A673 (cell line): Measurements from ENCODE around the gene SLC6A6. TPM values are rescaled to one million over a fixed set of nuclear protein-coding genes. Genes with fewer than 3 reads are reported as not detected.

Experiments
- BruUV-seq: library from RNA; stranded (reverse); fragments of 400-500 nt; replicated peaks from 2 replicates; lab custom pipeline; 2021; lab: Mats Ljungman, UMichigan
- CTCF ChIA-PET: fragments of 300-600 bp; sonication (Branson Sonifier 250); formaldehyde crosslinking; loops from one replicate; lab custom pipeline; 2022; ENCODE audit warnings: antibody characterized with exemption; lab: Charles Lee
- POLR2A ChIA-PET: fragments of 300-600 bp; sonication (Branson Sonifier 250); formaldehyde crosslinking; loops from one replicate; lab custom pipeline; 2022; ENCODE audit warnings: antibody characterized with exemption; ENCODE audit not compliant: low non-redundant PET; lab: Charles Lee
- DNase-seq: peaks from one replicate; pipeline ENCODE4 v3.0.0-alpha.2; 2015; ENCODE audit warnings: low spot score
- H3K27ac ChIP-seq: fragments of 200-600 bp; sonication (generic); 2 replicates; pipeline ENCODE4 v1.5.1; 2016; ENCODE audit warnings: mixed run types, low read depth, mild to moderate bottlenecking, mixed read lengths, antibody characterized with exemption, low read length; ENCODE audit not compliant: poor library complexity, severe bottlenecking
- H3K27me3 ChIP-seq: fragments of 200-600 bp; sonication (generic); replicated peaks from 2 replicates; pipeline ENCODE4 v1.6.1; 2017; ENCODE audit warnings: mixed run types, low read depth, mild to moderate bottlenecking, mixed read lengths, antibody characterized with exemption, low read length; ENCODE audit not compliant: insufficient read depth, poor library complexity
- H3K36me3 ChIP-seq: fragments of 200-600 bp; sonication (generic); 2 replicates; pipeline ENCODE4 v1.6.1; 2016; ENCODE audit warnings: mixed run types, mild to moderate bottlenecking, mixed read lengths, antibody characterized with exemption, low read length; ENCODE audit not compliant: insufficient read depth, poor library complexity, severe bottlenecking
- H3K4me1 ChIP-seq: fragments of 200-600 bp; sonication (generic); 2 replicates; pipeline ENCODE4 v1.6.1; 2017; ENCODE audit warnings: mixed run types, mild to moderate bottlenecking, mixed read lengths, antibody characterized with exemption, low read length; ENCODE audit not compliant: insufficient read depth, poor library complexity, severe bottlenecking
- H3K4me3 ChIP-seq: fragments of 200-600 bp; sonication (generic); 2 replicates; pipeline ENCODE4 v1.5.1; 2016; ENCODE audit warnings: low read depth, mixed run types, mild to moderate bottlenecking, mixed read lengths, low read length; ENCODE audit not compliant: poor library complexity, severe bottlenecking
- H3K9me3 ChIP-seq: fragments of 200-600 bp; sonication (generic); 2 replicates; pipeline ENCODE4 v1.6.1; 2016; ENCODE audit warnings: mixed run types, low read depth, mild to moderate bottlenecking, mixed read lengths, antibody characterized with exemption, low read length; ENCODE audit not compliant: poor library complexity, severe bottlenecking
- EZH2 ChIP-seq: fragments of 200-600 bp; sonication (generic); IDR thresholded peaks from 2 replicates; pipeline ENCODE4 v1.6.1; 2017; ENCODE audit warnings: borderline replicate concordance, low read depth, mild to moderate bottlenecking, mixed read lengths, antibody characterized with exemption, low read length; ENCODE audit not compliant: poor library complexity, severe bottlenecking
- intact Hi-C: fragments of 100-400 bp; cut with micrococcal nuclease; formaldehyde crosslinking; loops from one replicate; pipeline ENCODE4 v1.10.0; 2022; ENCODE audit not compliant: unreplicated experiment
- total RNA-seq: library from RNA; stranded (reverse); gene quantifications from 2 replicates; pipeline ENCODE4 v1.2.3, GENCODE V29; 2021
- TF ChIP-seq, protein P1 (sequence below): fragments of 300-800, 200-600 bp; sonication (generic); conservative IDR thresholded peaks from 2 replicates; pipeline ENCODE4 v1.5.1; 2017; ENCODE audit warnings: low read depth, mild to moderate bottlenecking, antibody characterized with exemption, low read length, moderate library complexity, mixed read lengths

SLC6A6 gene
- total RNA-seq, 1 experiment from 2014 or later: 55.1 TPM

DNA sequence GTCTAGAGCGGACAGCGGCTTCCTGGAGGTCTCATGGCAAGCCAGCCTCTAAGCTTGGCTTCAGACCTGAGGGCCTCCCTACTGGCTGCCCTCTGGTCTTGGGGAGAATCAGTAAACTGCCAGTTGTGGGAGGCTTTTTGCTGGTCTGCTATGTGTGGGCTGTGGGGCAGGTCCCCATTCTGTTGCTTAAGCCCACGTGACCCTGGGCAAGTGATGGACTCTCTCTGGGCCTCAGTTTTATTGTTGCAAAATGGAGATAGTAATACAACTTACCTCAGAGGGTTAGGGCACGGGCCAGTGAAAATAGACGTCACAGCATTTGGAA is 61.7 kb downstream of the SLC6A6 start:
- no peak overlapping the region for H3K4me3 ChIP-seq
- no peaks in the 10 kb centered on the region for H3K4me1 ChIP-seq
- peaks cover 23% of the 10 kb centered on the region for H3K36me3 ChIP-seq
- intact Hi-C loops: loop anchor here (5.0 kb wide), 1 partner anchor 567 kb away; no protein-coding TSS in a partner anchor
- H3K9me3 ChIP-seq: no peaks in the 10 kb centered on the region
- no TSS peak for BruUV-seq
- no peak overlapping the region for H3K27ac ChIP-seq
- ChIA-PET CTCF (no interaction called here), POLR2A (no interaction called here)
- H3K27me3 ChIP-seq: no peaks in the 10 kb centered on the region
- no peak for TF ChIP-seq EZH2
- TF ChIP-seq, protein P1, sequence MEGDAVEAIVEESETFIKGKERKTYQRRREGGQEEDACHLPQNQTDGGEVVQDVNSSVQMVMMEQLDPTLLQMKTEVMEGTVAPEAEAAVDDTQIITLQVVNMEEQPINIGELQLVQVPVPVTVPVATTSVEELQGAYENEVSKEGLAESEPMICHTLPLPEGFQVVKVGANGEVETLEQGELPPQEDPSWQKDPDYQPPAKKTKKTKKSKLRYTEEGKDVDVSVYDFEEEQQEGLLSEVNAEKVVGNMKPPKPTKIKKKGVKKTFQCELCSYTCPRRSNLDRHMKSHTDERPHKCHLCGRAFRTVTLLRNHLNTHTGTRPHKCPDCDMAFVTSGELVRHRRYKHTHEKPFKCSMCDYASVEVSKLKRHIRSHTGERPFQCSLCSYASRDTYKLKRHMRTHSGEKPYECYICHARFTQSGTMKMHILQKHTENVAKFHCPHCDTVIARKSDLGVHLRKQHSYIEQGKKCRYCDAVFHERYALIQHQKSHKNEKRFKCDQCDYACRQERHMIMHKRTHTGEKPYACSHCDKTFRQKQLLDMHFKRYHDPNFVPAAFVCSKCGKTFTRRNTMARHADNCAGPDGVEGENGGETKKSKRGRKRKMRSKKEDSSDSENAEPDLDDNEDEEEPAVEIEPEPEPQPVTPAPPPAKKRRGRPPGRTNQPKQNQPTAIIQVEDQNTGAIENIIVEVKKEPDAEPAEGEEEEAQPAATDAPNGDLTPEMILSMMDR: no peak
- no peak for DNase-seq

DNA sequence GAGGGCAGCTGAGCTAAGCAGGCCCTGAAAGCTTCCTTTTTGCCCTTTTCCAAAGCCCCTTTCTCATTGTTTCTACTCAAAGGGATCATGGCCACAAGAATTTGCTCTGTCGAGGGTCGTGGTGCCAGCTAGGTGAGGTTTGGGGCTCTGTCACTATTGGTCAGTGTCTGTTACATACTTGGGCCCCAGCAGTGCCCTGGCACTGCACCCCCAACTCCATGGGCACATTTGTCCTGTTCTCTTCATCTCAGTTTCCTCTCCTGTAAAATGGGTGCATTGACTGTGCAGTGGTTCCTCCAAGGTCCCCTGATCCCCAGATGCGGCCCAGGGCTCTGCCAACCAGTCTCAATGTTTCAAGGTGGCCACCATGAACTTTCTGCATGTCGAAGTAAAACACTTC is 62.1 kb downstream of the SLC6A6 start:
- ChIA-PET POLR2A (no interaction called here), CTCF (no interaction called here)
- no TSS peak for BruUV-seq
- Histone ChIP-seq H3K27me3 (no peaks in the 10 kb centered on the region), H3K4me3 (no peak overlapping the region), H3K9me3 (no peaks in the 10 kb centered on the region), H3K27ac (no peak overlapping the region), H3K4me1 (no peaks in the 10 kb centered on the region), H3K36me3 (peaks cover 23% of the 10 kb centered on the region)
- intact Hi-C loops: loop anchor here (5.0 kb wide), 1 partner anchor 567 kb away; no protein-coding TSS in a partner anchor
- TF ChIP-seq EZH2: no peak
- TF ChIP-seq, protein P1: no peak
- no peak for DNase-seq

DNA sequence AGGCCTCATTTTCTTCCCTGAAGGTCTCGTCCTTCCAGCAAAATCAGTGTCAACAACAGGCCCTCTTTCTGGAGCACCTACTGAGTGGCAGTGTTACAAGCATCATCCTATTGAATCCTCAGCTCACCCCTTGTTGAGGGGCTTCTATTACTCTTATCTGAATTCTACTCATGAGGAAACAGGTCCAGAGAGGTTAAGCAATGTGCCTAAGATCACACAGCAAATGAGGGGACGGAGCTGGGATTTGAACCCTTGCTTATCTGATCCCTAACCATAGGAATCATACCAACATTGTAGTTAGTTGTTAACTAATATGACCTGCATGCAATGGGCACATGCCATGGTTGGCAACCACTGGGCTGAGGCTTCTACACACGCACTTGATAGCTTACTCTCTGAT is 63.0 kb downstream of the SLC6A6 start:
- H3K9me3 ChIP-seq: no peaks in the 10 kb centered on the region
- H3K4me1 ChIP-seq: no peaks in the 10 kb centered on the region
- BruUV-seq: no TSS peak
- peaks cover 23% of the 10 kb centered on the region for H3K36me3 ChIP-seq
- no peak overlapping the region for H3K4me3 ChIP-seq
- intact Hi-C loops: loop anchor here (5.0 kb wide), 2 partner anchors 63 to 188 kb away; partner anchors contain the start of gene SLC6A6
- ChIA-PET CTCF (no interaction called here), POLR2A (no interaction called here)
- DNase-seq: no peak
- no peak overlapping the region for H3K27ac ChIP-seq
- no peak for TF ChIP-seq EZH2
- TF ChIP-seq, protein P1: no peak
- no peaks in the 10 kb centered on the region for H3K27me3 ChIP-seq
